ENCODE results near the gene SEZ6.
A peak's percentile ranks its signal among the peaks of the same experiment; 100 is the strongest.

SEZ6 gene

DNA sequence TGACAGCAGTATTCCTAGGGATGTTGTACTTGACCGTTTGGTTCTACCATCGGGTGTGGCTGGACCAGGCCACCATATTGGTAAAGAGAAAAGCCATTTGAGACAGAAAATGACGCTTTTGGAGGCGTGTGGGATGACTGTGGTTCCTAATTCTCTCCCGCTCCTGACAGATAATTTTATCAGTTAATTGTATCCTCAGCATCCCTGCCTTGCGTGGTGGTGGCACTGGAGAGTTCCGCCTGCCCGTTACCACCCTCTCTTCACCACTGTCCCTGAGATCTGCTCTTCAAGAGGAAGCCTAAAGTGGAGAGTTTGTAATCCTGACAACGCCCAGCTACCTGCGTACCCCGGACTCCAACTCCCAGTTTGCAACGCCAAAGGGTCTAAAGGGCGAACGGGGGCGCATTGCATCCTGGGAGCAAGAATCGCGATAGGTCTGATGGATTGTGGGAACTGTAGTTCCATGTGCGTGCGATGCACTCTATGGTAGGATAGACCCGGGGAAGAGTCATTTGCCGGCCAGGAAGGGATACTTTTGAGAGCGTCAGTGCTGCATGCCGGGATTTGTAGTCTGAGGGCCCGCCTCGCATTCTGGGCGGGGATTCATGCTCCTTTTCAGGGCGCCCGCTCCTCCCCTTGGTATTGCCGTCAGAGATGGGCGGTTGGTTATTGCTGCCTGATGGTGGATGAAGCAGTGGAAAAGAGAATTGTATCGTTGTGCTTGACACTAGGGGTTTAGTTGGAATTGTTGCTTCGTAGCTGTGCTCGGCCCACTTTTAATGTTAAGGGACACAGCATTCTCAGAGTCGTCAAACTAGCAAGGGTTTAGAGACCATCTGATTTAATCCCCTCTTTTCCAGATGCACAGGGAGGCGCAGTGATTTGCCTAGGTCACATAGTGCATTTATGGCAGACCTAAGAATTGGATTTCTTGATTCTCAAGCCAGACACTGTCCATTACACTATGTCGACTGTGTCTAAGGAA is 53.5 kb downstream of the SEZ6 start (continued):
- TF ChIP-seq ZNF626 (tag by site-specific recombination; IDR thresholded peaks at IDR 0.05) (no peak), KLF8 (tag by site-specific recombination; IDR thresholded peaks at IDR 0.05) (peak; percentile 95), ZNF280C (tag by site-specific recombination; IDR thresholded peaks at IDR 0.05) (no peak), PRDM2 (tag by site-specific recombination; IDR thresholded peaks at IDR 0.05; ENCODE audit: borderline replicate concordance) (no peak), ZNF311 (tag by site-specific recombination; IDR thresholded peaks at IDR 0.05; ENCODE audit: borderline replicate concordance) (no peak), ZBTB48 (tag by site-specific recombination; IDR thresholded peaks at IDR 0.05) (peak; percentile 44; the same call in 1 of the 2 replicates), ZNF514 (tag by site-specific recombination; IDR thresholded peaks at IDR 0.05) (no peak), ZBTB44 (tag by site-specific recombination; IDR thresholded peaks at IDR 0.05) (no peak), HOXA7 (CRISPR knock-in tag; IDR thresholded peaks at IDR 0.05; ENCODE audit: borderline replicate concordance) (no peak), TCF7L2 (IDR thresholded peaks at IDR 0.05; ENCODE audit: borderline replicate concordance, low read depth, low read length) (no peak), GLI4 (tag by site-specific recombination; IDR thresholded peaks at IDR 0.05) (no peak), ZNF837 (tag by site-specific recombination; IDR thresholded peaks at IDR 0.05) (no peak), ZNF600 (tag by site-specific recombination; IDR thresholded peaks at IDR 0.05) (peak; percentile 13; the same call in 1 of the 2 replicates), HOXC10 (CRISPR knock-in tag; IDR thresholded peaks at IDR 0.05) (no peak), ZSCAN4 (tag by site-specific recombination; IDR thresholded peaks at IDR 0.05) (peak; percentile 18; the same call in 1 of the 2 replicates), ZNF354C (tag by site-specific recombination; IDR thresholded peaks at IDR 0.05; ENCODE audit: borderline replicate concordance, low read depth) (no peak), ZNF549 (tag by site-specific recombination; IDR thresholded peaks at IDR 0.05) (no peak), ZNF416 (tag by site-specific recombination; IDR thresholded peaks at IDR 0.05) (no peak), ZBTB20 (tag by site-specific recombination; IDR thresholded peaks at IDR 0.05) (peak; percentile 91; the same call in 1 of the 2 replicates), ZNF19 (tag by site-specific recombination; IDR thresholded peaks at IDR 0.05; ENCODE audit: low read depth) (no peak), GLIS1 (tag by site-specific recombination; IDR thresholded peaks at IDR 0.05) (no peak), ZNF221 (tag by site-specific recombination; IDR thresholded peaks at IDR 0.05; ENCODE audit: borderline replicate concordance) (no peak), ZNF138 (tag by site-specific recombination; IDR thresholded peaks at IDR 0.05; ENCODE audit: borderline replicate concordance) (no peak), ZNF558 (tag by site-specific recombination; IDR thresholded peaks at IDR 0.05) (peak; percentile 67; the same call in 1 of the 2 replicates), SALL2 (tag by site-specific recombination; IDR thresholded peaks at IDR 0.05; ENCODE audit: borderline replicate concordance) (no peak), ZNF830 (tag by site-specific recombination; IDR thresholded peaks at IDR 0.05; ENCODE audit: low read depth) (no peak)
- TF ChIP-seq, protein P1, sequence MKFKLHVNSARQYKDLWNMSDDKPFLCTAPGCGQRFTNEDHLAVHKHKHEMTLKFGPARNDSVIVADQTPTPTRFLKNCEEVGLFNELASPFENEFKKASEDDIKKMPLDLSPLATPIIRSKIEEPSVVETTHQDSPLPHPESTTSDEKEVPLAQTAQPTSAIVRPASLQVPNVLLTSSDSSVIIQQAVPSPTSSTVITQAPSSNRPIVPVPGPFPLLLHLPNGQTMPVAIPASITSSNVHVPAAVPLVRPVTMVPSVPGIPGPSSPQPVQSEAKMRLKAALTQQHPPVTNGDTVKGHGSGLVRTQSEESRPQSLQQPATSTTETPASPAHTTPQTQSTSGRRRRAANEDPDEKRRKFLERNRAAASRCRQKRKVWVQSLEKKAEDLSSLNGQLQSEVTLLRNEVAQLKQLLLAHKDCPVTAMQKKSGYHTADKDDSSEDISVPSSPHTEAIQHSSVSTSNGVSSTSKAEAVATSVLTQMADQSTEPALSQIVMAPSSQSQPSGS (tag by site-specific recombination; IDR thresholded peaks at IDR 0.05; ENCODE audit: low read depth), result no peak
